K562 treated with DMSO at 1 percent for 4 hours (cell line): ENCODE measurements around the gene DNAJB2. TPM values are rescaled to one million over a fixed set of nuclear protein-coding genes. Genes with fewer than 3 reads are reported as not detected.

Source experiments
- total RNA-seq: library from RNA; unstranded; fragments of 300-600 nt; gene quantifications from 2 replicates; pipeline ENCODE4 v1.2.3, GENCODE V29; 2022; ENCODE audit not compliant: insufficient read depth

The DNAJB2 gene
- 21.9 and 24.5 TPM in 2 replicates for total RNA-seq

DNA sequence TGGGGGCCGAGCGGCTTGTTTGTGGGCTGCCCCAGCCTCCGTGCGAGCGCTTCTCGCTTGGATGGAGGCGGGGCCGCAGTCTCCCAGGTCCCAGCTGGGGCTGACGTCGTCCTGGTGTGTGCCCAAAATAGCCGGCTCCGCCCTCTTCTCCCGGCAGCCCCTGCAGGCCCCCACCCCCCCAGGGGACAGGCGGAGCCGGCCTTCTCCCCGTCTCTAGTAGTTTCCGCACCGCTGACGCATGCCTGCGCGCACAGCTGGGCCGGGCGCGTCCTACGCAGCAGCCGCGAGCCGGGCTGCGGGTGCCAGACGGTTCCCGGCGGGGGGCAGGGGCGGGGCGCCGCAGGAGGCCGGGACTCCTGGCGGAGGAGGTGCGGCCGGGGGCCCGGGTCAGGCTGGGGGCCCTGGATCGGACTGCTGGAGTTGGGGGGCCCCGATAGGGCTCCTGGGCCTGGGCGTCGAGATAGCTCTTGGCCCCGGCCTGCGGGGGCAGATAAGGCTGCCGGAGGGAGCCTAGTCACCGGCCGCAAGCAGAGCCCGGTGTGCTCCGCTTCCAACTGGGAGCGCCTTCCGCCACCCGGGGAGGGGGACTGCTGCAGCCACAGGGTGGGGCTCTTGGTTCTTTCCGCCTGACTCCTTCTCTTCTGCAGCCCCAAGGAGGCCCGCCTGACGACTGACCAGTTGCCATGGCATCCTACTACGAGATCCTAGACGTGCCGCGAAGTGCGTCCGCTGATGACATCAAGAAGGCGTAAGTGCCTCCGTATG, at the start of gene DNAJB2:
Gene DNAJB2 (plus strand): TSS at position 216 of the 765 bp plus-strand sequence. CDS start 468 bp downstream, at position 684.

DNA sequence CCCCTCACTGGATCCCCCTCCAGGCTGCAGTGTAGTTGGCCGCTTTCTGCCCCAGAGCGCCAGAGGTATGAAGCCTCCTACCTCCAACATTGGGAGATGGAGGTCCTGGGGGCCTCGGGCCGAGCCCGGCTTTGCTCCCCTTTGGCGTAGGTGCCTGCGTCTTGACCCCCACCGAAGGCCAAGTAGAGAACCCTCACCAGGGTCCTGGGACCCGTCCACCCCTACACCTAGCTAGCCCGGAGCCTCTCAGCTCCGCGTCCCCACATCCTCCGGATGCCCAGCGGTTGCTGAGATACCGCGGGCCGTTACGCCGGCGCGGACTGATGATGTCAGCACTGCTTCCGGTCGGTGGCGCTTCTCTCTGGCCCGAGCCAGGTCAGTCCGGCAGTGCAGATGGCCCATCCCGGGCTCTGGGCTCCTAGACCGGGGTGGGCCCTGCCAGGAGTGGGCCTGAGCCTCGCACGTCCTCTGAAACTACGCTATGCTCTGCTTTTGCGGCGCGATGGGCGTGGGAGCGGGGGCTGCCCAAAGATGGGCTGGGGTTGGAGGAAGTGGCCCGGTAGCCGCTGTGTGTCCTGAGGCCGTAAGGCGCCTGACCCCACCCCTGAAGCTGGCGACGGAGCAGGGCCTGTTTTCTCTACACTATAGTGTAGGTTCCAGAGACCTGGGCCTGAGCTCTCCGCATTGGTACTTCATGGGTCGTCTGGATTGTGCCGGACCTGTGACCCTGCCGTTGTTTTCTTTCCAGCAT, 33.8 kb upstream of the DNAJB2 start, which contains the start of the genes GLB1L and STK16:
Gene GLB1L (minus strand): TSS at position 297 of the 751 bp plus-strand sequence. CDS start 1,871 bp downstream, outside the sequence.
Gene STK16 (plus strand): TSS at position 332 of the 751 bp plus-strand sequence. CDS start 521 bp downstream, outside the sequence.

DNA sequence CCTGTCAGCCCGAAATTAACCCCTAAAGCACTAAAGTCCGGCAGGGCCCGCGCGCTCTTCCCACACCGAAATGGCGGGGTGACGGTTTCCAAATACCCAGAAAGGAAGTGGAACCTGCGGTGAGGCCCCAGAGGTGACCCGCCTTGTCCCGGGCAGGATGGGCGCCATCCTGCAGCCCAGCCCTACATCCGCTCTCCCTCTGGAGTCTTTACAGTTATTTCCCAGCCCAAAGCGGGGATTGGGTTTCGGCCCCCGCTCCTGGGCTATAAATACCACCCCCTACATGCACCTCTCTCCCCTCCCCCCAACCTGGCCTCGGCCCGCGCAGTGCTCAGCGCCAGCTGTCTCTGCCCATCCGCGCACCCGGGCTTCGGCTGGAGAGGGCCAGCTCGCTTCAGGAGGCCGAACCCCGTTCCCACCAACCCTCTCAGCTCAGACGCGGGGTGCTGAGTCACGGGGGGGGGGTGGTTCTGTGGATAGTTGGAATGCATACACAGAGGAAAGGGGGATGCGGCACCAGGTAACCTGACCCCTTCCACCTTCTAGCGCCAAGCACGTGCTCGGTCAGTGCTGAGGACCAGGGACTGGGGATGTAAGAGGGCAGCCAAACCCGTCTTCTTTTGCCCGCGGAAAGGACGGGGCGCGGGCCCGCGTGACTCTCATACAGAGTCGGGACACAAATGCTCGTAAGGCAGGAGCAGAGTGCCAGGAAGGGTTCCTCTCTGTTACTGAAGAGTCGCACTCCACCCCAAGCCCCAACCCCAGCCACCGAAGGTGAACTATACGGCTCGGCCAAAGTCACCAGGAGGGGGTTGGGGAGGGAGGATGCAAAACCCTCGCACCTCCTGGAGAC, 26.0 kb upstream of the DNAJB2 start, which contains the start of gene TUBA4B:
Gene TUBA4B (plus strand): TSS at position 344 of the 853 bp plus-strand sequence. CDS start 165 bp downstream, at position 509.

DNA sequence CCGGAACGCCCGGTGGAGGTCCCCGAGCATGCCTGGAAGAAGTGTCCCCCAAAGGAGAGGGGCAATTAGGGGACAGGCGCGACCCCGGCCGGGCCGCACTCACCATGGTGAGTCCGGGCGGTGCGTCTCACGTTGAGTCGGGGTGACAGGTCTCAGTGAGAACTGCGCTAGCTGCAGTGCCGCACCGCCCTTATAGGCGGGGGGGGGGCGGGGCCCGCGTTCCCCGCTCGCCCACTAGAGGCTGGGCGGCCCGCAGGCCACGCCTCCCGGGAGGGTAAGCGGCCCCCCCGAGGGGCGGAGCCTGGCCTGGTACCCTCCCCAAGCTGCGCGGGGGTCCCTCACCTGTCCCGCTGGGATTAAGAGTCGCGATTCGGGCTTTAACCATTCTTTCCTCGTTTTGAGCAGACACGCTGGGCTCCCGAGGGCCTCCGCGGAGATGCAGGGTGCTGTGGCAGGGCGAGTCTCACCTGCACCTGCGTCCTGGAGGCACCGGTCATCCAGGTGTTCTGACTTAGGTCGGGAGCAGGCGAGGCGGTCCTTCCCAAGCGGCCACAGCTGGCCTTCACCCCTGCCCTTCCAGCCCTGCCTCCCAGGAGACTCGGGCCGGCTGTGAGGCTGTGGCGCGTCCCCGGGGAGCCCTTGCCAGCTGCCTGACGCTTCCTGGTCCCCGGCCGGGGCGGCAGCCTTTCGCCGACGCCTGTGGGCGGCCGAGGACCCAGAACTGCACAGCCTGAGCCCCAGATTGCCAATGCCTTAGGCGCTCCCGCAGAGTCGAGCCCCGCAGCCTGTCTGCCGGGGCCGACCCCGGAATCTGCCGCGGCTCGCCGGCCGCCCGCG, 25.2 kb upstream of the DNAJB2 start, which contains the start of gene TUBA4A:
Gene TUBA4A (minus strand): TSS at position 166 of the 837 bp plus-strand sequence. CDS start 60 bp downstream, at position 106.

DNA sequence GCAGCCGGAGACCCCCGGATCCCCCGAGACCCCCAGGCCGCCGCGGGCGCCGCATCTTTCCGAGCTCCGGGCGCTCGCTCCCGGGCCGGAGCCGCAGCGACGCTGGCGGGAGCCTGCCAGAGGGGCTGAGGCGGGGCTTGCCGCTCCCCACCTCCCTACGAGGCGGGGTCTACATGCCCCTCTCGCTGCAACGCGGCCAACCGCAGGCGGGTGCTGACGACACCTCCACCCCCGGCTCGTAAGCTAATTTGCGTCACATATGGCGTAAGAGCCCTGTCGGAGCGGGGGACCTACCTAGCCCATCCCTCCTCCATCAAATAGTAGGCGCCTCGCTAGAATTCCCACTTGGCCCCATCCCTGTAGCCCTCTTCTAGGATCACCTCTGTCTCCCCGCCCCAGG, 30.1 kb downstream of the DNAJB2 start, which contains the start of gene PTPRN:
Gene PTPRN (minus strand): TSS at position 124 of the 400 bp plus-strand sequence. CDS start 69 bp downstream, at position 55.

DNA sequence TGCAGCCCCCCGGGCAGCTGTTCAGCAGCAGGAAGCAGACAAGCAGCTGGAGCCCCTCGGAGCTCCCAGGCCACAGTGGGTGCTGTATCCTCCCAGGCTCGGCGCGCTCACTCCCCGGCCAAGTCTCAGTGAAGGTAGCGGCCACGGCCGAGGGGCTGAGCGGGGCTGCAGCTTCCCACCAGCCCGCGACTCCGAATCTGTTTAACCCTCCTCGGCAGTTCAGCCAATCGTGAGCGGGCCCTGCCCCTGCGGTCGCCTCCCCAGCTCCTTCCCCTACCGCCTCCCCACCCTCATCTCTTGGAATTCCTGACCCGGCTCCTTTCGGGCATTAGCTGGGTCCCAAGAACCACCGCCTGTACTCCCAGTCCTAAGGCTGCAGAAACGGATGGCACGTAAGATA, 53.4 kb downstream of the DNAJB2 start, which contains the start of gene RESP18:
Gene RESP18 (minus strand): TSS at position 203 of the 400 bp plus-strand sequence.

Other genes with a start within 250 kb of the DNAJB2 start
- not detected in 2 replicates for gene CFAP65, start 237.8 kb upstream of the DNAJB2 start, total RNA-seq
- not detected in 2 replicates for gene IHH, start 218.4 kb upstream of the DNAJB2 start, total RNA-seq
- gene NHEJ1, start 118.6 kb upstream of the DNAJB2 start, total RNA-seq, result 8.9 and 10.1 TPM in 2 replicates
- gene SLC23A3, start 109.3 kb upstream of the DNAJB2 start, total RNA-seq, result not detected in 2 replicates
- gene CNPPD1, start 102.4 kb upstream of the DNAJB2 start, total RNA-seq, result 48.8 and 50.1 TPM in 2 replicates
- gene RETREG2, start 101.1 kb upstream of the DNAJB2 start, total RNA-seq, result 22.5 and 26.1 TPM in 2 replicates
- gene ZFAND2B, start 72.6 kb upstream of the DNAJB2 start, total RNA-seq, result 33.3 and 35.6 TPM in 2 replicates
- gene ABCB6, start 60.4 kb upstream of the DNAJB2 start, total RNA-seq, result 17.4 and 17.7 TPM in 2 replicates
- gene ATG9A, start 49.7 kb upstream of the DNAJB2 start, total RNA-seq, result 28.0 and 42.6 TPM in 2 replicates
- gene ANKZF1, start 49.6 kb upstream of the DNAJB2 start, total RNA-seq, result 24.8 and 29.7 TPM in 2 replicates
- gene GLB1L, start 33.9 kb upstream of the DNAJB2 start, total RNA-seq, result 2.2 and 4.3 TPM in 2 replicates
- gene STK16, start 33.9 kb upstream of the DNAJB2 start, total RNA-seq, result 17.2 and 19.3 TPM in 2 replicates
- not detected in 2 replicates for gene TUBA4B, start 26.1 kb upstream of the DNAJB2 start, total RNA-seq
- 57.6 and 69.6 TPM in 2 replicates for gene TUBA4A, start 25.4 kb upstream of the DNAJB2 start, total RNA-seq
- gene PTPRN, start 30.0 kb downstream of the DNAJB2 start, total RNA-seq, result 0.53 and 2.8 TPM in 2 replicates
- not detected in 2 replicates for gene RESP18, start 53.4 kb downstream of the DNAJB2 start, total RNA-seq
- gene DNPEP, start 108.5 kb downstream of the DNAJB2 start, total RNA-seq, result 53.4 and 54.1 TPM in 2 replicates
- gene DES, start 139.0 kb downstream of the DNAJB2 start, total RNA-seq, result 23.8 and 34.9 TPM in 2 replicates
- gene SPEG, start 155.5 kb downstream of the DNAJB2 start, total RNA-seq, result 6.2 and 10.7 TPM in 2 replicates
- gene GMPPA, start 219.5 kb downstream of the DNAJB2 start, total RNA-seq, result 133 and 151 TPM in 2 replicates
- gene ASIC4, start 235.1 kb downstream of the DNAJB2 start, total RNA-seq, result 3.4 and 4.8 TPM in 2 replicates